GM19351 (cell line): ENCODE data around the gene FOXP1.

Experiments
- ATAC-seq: cut with Tn5 transposase; IDR thresholded peaks from one replicate; pipeline ENCODE4 v1.9.1; 2021; ENCODE audit warnings: mild to moderate bottlenecking, moderate library complexity; ENCODE audit not compliant: unreplicated experiment

The FOXP1 gene

DNA sequence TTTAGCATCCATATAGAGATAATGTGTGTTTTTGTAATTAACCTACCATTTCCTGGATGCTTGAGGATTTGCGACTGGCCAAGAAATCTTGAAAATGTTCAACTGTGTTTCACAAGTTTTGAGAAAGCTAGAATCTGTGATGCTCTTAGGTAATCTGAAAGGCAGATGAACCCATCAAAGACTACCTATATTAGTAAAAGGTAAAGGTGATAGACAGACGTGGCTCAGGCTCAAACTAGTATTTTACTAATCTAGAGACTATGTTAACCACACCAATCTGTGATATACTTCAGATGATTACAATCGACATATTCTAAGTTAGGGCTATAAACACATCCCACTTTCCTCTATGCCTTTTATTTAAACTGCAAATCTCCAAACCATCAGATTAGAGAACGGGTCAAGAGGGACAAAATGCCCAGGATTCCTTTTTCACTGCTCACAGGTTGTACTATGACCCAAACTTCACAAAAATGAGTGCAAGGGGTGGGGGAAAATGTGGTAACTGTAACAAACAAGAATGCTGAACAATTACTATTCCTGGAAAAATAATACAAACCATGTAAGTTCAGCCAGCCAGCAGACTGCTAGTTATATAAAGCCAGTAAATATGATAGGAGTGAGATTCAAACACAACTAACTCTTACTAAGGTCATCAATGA is 295.1 kb downstream of the FOXP1 start:
- no peak for ATAC-seq

DNA sequence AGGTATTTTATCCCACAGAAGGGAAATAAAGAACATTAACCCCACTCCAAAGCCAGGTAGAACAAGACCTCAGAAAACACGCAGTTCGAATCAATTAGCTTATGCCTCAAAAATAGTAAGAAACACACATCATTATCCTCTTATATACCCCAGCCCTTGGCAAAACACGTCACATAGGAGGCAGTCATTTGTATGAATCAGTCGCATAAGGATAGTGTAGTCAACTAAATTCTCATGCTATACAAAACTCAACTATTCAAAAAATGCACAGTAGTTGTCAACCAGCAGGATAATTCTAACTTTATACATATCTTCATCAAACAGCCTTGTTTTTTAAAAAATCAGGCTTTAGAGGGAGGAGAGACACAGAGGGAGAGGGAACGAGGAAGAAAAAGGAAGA is 298.4 kb downstream of the FOXP1 start:
- no peak for ATAC-seq

- no peak for ATAC-seq
These were observed 300.6 kb downstream of the FOXP1 start for GRCh38 chr3:71282976-71283375.

DNA sequence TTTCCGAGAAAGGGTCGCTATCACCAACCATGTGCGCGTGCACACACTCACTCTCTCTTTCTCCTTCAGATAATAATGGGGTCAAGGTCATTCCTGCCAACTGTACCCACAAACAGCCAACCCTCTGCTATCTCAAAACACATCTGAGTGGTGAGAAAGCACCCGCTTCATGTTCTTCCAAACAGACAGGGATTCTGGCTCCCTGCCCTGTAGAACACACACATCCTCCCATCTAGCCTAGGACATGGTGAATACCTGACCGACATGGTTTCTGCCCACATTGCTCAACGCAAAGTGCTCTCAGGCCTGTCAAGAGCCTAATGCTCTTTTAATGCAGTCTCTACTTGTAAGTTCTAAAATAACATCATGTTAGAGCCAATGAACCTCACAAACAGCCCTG is 302.2 kb downstream of the FOXP1 start:
- no peak for ATAC-seq

DNA sequence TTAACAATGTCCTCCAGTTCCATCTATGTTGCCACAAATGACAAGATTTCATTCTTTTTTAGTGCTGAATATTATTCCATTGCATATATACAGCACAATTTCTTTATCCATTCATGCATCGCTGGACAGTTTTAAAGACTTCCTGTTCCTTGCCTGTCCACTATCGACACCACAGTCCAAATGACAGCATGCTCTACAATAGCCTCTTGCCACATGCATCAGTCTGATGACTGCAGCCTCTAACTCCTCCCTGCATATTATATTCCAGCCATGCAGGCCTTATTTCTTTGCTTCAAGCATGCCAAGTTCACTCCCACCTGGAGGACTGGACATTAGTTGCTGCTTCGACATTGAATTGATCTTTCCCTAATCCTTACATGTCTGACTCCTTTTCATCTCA is 306.2 kb downstream of the FOXP1 start:
- ATAC-seq = no peak

GRCh38 chr3:71276531-71276930 is 307.0 kb downstream of the FOXP1 start:
- no peak for ATAC-seq

DNA sequence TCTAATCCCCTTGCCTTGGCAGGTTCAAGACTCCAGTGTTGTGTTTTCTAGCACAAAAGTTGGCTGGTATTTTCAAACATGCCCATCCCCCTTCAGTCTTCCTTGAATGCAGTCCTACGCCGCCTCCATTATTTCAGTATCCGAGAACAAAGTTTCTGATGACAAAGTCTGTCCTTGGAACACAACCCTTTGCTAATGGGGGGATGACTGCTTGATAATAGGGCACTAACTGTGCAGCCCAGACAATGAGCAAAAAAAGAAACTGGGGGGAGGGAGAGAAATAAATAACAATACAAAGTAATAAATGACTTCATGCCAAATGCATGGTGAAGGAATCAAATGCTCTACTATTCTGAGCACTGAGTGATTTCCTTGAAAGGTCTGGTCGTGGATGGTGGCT is 310.1 kb downstream of the FOXP1 start:
- no peak for ATAC-seq

- ATAC-seq = no peak
These were observed 311.9 kb downstream of the FOXP1 start for GRCh38 chr3:71271596-71271995.

DNA sequence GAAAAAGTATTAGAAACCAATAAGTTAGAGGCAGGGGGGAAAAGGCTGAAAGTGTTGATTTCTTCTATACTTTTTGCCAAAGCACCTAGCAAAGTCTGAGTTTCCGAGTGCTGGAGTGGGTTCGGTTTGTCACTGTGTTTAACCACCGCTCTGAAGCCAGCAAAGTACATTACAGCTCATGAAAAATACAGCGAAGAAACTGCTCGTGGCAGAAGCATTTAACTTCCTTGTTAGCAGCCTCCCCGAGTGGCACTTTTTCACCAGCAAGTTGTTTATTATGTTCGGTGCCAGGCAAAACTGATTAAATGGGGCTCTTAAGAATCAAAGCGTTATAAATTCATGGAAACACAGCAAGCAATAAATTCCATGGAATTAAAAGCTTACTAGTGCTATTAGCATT is 313.6 kb downstream of the FOXP1 start:
- no peak for ATAC-seq

- ATAC-seq = no peak
These were observed 315.0 kb downstream of the FOXP1 start for GRCh38 chr3:71268462-71268999.

DNA sequence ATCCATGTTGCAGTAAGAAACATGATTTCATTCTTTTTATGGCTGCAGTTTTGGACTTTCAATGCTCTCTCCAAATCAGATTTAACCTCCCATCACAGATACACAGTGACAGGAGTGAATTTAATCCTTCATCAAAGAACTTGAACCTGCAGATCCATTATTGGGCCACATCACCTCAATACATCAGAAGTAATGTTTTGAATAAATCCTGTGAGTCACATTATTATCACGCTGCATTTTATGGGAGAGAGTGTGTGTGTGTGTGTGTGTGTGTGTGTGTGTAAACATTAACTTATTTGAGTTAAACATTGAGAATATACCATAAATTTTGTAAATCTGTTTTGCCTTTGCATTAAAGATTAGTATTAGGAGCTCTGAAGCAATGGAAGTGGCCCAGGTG is 316.7 kb downstream of the FOXP1 start:
- no peak for ATAC-seq

DNA sequence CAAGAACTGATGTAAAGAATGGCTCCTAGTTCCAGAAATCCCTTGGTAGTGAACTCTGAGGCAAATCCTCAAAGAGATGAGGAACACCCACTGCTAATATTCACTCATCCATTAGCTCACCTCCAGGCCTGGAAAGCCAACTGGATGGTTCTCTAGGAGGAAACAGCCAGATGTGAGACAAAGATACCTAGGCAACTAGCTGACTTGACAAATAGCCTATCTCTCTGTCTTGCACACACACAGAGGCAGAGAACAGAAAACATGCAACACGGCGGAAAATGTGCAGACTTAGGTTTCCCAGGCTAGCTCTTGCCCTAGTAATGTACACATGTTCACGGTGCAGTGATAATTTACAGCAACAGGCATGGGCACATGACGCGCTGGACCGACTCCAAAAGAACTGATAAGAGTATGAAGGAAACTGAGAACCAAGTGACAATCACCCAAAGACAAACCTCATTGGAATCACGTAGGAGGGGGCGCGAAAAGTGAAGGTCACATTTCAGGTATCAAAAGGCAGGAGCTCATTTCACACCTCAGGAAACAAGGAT is 318.1 kb downstream of the FOXP1 start:
- no peak for ATAC-seq

DNA sequence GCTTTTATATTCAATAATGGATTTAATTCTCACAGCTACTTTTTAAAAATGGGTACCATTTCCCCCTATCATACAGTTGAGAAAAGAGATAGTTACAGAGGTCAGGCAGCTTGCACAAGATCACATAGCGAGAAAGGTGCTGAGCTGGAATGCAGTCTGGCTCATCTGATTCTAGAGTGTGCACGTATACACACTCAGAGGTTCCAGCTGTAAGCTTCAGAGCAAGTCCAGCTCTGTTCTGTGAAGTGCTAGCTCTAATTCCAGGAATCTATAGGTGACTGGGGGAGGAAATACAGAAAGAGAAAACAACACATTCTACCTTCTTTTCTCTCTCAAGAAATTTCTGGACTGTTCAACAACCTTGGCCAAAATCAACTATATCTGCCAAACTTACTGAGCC is 318.7 kb downstream of the FOXP1 start:
- no peak for ATAC-seq

GRCh38 chr3:71262364-71263265 is 320.9 kb downstream of the FOXP1 start:
- no peak for ATAC-seq

GRCh38 chr3:71260782-71261181 is 322.7 kb downstream of the FOXP1 start:
- ATAC-seq = no peak

GRCh38 chr3:71258526-71258925 is 325.0 kb downstream of the FOXP1 start:
- ATAC-seq = no peak

GRCh38 chr3:71258116-71258515 is 325.4 kb downstream of the FOXP1 start:
- ATAC-seq = no peak

GRCh38 chr3:71255498-71255897 is 328.0 kb downstream of the FOXP1 start:
- no peak for ATAC-seq

DNA sequence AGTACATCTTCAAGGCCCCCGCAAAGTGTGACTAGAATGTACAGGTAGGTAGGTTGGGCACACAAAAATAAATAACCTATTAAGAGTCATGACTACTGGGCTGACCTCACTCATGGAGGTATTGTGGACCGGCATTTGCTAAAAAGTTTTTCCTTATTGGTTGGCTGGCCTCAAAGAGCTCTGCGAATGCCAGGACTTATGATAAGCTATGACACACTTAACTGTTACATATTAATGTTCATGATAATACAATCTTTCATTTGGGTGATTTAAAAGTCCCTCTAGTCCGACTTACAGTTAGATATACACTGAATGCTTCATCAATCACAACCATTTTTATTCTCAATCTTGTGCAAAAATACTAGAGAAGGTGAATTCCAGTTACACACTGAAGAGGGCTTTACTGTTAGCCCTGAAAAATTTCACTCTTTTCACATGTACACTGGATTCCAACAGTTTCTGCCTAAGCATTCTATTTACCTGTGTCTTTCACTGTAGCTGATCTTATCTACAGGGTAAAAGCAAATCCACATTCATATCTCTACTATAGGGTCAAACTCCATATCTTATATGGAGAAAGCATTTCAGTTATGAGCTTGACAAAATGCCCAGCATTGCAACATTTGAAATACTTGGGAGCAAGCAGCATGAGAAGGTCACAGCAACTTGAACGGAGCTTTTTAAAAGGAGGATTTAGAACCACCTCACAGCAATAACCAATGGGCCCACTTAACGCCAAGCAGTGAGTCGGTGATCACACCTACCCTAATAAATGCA is 329.1 kb downstream of the FOXP1 start:
- ATAC-seq = no peak

GRCh38 chr3:71253169-71253568 is 330.4 kb downstream of the FOXP1 start:
- no peak for ATAC-seq

DNA sequence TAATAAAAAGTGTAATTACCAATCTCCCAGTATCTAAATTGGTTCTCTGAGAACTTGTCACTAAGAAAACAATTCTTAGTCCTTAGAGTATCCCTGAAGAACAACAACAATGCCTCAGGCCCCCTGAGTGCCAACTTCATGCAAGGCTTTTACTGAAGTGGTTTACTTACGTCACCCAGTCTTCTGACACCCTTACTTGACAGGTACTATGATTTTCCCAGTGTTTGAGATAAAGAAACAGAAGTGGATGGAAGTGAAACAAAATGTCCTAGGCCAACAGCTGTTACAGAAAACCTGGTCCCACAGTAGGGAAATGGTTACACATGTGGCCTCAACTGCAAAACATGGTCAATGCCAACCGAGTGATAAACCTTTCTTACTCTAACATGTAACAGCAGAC is 331.1 kb downstream of the FOXP1 start:
- ATAC-seq = no peak
